WERI-Rb-1 (cell line): Measurements from ENCODE around the gene SCO2.

Experiments used
- DNase-seq: peaks from one replicate; pipeline ENCODE4 v3.0.0-alpha.2; 2020
- H3K27ac ChIP-seq: fragments of 250-450 bp; sonication (Bioruptor Pico); 2 replicates; pipeline ENCODE4 v1.5.1; 2020; ENCODE audit warnings: mild to moderate bottlenecking, moderate library complexity
- H3K27me3 ChIP-seq: fragments of 250-450 bp; sonication (Bioruptor Pico); 2 replicates; pipeline ENCODE4 v1.5.1; 2021; ENCODE audit warnings: mild to moderate bottlenecking, low read depth, moderate library complexity; ENCODE audit not compliant: insufficient read depth, severe bottlenecking
- H3K36me3 ChIP-seq: fragments of 250-450 bp; sonication (Bioruptor Pico); 2 replicates; pipeline ENCODE4 v1.5.1; 2020; ENCODE audit warnings: mild to moderate bottlenecking, moderate library complexity
- H3K4me3 ChIP-seq: 2 replicates; pipeline ENCODE4 v1.5.1; 2011; ENCODE audit warnings: low read depth, mild to moderate bottlenecking, control low read depth, low read length
- H3K9me3 ChIP-seq: fragments of 250-450 bp; sonication (Bioruptor Pico); 2 replicates; pipeline ENCODE4 v1.5.1; 2021; ENCODE audit warnings: mild to moderate bottlenecking, moderate library complexity; ENCODE audit not compliant: severe bottlenecking
- TF ChIP-seq, protein P1 (sequence below): IDR thresholded peaks from 2 replicates; pipeline ENCODE4 v1.5.1; 2011; ENCODE audit warnings: low read depth, mild to moderate bottlenecking, control low read depth, inconsistent platforms, low read length

The SCO2 gene

GRCh38 chr22:50502628-50503474 lies 22.5 kb downstream of the SCO2 start:
- H3K27me3 ChIP-seq: no peaks in the 10 kb centered on the region
- TF ChIP-seq, protein P1, sequence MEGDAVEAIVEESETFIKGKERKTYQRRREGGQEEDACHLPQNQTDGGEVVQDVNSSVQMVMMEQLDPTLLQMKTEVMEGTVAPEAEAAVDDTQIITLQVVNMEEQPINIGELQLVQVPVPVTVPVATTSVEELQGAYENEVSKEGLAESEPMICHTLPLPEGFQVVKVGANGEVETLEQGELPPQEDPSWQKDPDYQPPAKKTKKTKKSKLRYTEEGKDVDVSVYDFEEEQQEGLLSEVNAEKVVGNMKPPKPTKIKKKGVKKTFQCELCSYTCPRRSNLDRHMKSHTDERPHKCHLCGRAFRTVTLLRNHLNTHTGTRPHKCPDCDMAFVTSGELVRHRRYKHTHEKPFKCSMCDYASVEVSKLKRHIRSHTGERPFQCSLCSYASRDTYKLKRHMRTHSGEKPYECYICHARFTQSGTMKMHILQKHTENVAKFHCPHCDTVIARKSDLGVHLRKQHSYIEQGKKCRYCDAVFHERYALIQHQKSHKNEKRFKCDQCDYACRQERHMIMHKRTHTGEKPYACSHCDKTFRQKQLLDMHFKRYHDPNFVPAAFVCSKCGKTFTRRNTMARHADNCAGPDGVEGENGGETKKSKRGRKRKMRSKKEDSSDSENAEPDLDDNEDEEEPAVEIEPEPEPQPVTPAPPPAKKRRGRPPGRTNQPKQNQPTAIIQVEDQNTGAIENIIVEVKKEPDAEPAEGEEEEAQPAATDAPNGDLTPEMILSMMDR: no peak
- no peak overlapping the region for H3K27ac ChIP-seq
- H3K4me3 ChIP-seq: no peak overlapping the region
- peaks cover 32% of the 10 kb centered on the region for H3K36me3 ChIP-seq
- no peaks in the 10 kb centered on the region for H3K9me3 ChIP-seq
- no peak for DNase-seq

GRCh38 chr22:50502096-50502495 lies 23.3 kb downstream of the SCO2 start:
- Histone ChIP-seq H3K36me3 (peaks cover 32% of the 10 kb centered on the region), H3K27me3 (no peaks in the 10 kb centered on the region), H3K27ac (no peak overlapping the region), H3K9me3 (no peaks in the 10 kb centered on the region), H3K4me3 (no peak overlapping the region)
- no peak for DNase-seq
- TF ChIP-seq, protein P1: no peak

- no peak overlapping the region for H3K27ac ChIP-seq
- no peaks in the 10 kb centered on the region for H3K9me3 ChIP-seq
- H3K27me3 ChIP-seq: no peaks in the 10 kb centered on the region
- TF ChIP-seq, protein P1: no peak
- H3K36me3 ChIP-seq: peaks cover 24% of the 10 kb centered on the region
- DNase-seq: no peak
- no peak overlapping the region for H3K4me3 ChIP-seq
Observed at GRCh38 chr22:50500452-50500851, 24.9 kb downstream of the SCO2 start.

- peaks cover 12% of the 10 kb centered on the region; the same call in 1 of the 2 replicates for H3K36me3 ChIP-seq
- H3K4me3 ChIP-seq: peak overlapping the region; percentile 29
- TF ChIP-seq, protein P1: peak; percentile 78
- H3K27me3 ChIP-seq: no peaks in the 10 kb centered on the region
- H3K9me3 ChIP-seq: no peaks in the 10 kb centered on the region
- DNase-seq: peak; percentile 85
- H3K27ac ChIP-seq: peak overlapping the region; percentile 58
Observed at GRCh38 chr22:50498322-50498890, 27.0 kb downstream of the SCO2 start.

GRCh38 chr22:50497093-50497492 lies 28.3 kb downstream of the SCO2 start:
- TF ChIP-seq, protein P1: no peak

More at GRCh38 chr22:50497093-50497492, 28.3 kb downstream of the SCO2 start:
- Histone ChIP-seq H3K27me3 (no peaks in the 10 kb centered on the region), H3K36me3 (0 out of 2 replicates have a peak, but pooled peaks cover 2% of the 10 kb centered on the region), H3K9me3 (no peaks in the 10 kb centered on the region), H3K4me3 (no peak overlapping the region), H3K27ac (no peak overlapping the region)
- DNase-seq: no peak
